ENCODE measurements around the gene ARL15. TPM values are rescaled to one million over a fixed set of nuclear protein-coding genes. Genes with fewer than 3 reads are reported as not detected.

The ARL15 gene
- total and polyA plus RNA-seq, 2 of the 4 experiments (the other 2 are of a cell fraction) = 7.3 to 19.2 TPM

GRCh38 chr5:54294097-54294667, 16.2 kb downstream of the ARL15 start:
- no peaks in the 10 kb centered on the region for H3K36me3 ChIP-seq (ENCODE audit: control insufficient read depth, insufficient read depth, low read length)
- in situ Hi-C loops (cut with MboI; ENCODE audit: low sequenced_read_pairs) = no loop called here
- no peak overlapping the region for H3K56ac ChIP-seq (ENCODE audit: extremely low read depth, insufficient read depth, low read length)
- no peak overlapping the region for H3K4ac ChIP-seq (ENCODE audit: low read depth, low read length)
- TF ChIP-seq RCOR1 (IDR thresholded peaks at IDR 0.05; ENCODE audit: insufficient replicate concordance, low read length) (no peak), NFE2L2 (IDR thresholded peaks at IDR 0.05; ENCODE audit: low read depth, low read length) (no peak), SMC3 (IDR thresholded peaks at IDR 0.05; ENCODE audit: low read depth, low read length) (no peak), MXI1 (IDR thresholded peaks at IDR 0.05; ENCODE audit: borderline replicate concordance, low read depth, low read length) (no peak), RAD21 (IDR thresholded peaks at IDR 0.05; ENCODE audit: low read length) (no peak), BHLHE40 (IDR thresholded peaks at IDR 0.05; ENCODE audit: low read depth, low read length) (no peak), CTCF (conservative IDR thresholded peaks at IDR 0.05; ENCODE audit: low read depth, low read length) (no peak), CHD1 (IDR thresholded peaks at IDR 0.05; ENCODE audit: low read depth, low read length) (no peak), RFX5 (IDR thresholded peaks at IDR 0.05; ENCODE audit: low read depth, low read length) (no peak), CEBPB (IDR thresholded peaks at IDR 0.05; ENCODE audit: low read depth, low read length) (no peak), FOS (IDR thresholded peaks at IDR 0.05; ENCODE audit: low read depth, low read length) (no peak), USF2 (IDR thresholded peaks at IDR 0.05; ENCODE audit: low read depth, low read length) (no peak), ELK1 (IDR thresholded peaks at IDR 0.05; ENCODE audit: borderline replicate concordance, low read depth, low read length) (no peak), POLR2A (IDR thresholded peaks at IDR 0.05; ENCODE audit: low read depth, low read length) (no peak), MAFK (IDR thresholded peaks at IDR 0.05; ENCODE audit: low read depth, low read length) (no peak)
- no peak overlapping the region for H3K27ac ChIP-seq (ENCODE audit: insufficient read depth, low read length)
- no peak overlapping the region for H2AFZ ChIP-seq (replicated peaks; ENCODE audit: low read length, poor library complexity)
- CTCF ChIA-PET = no interaction called here
- no CpG with 5 or more reads among the region's 5 CpGs for WGBS, 2 experiments (ENCODE audit: extremely low coverage in 2 of 2, insufficient read length in 1 of 2)
- no peaks in the 10 kb centered on the region for H3K27me3 ChIP-seq (ENCODE audit: control insufficient read depth, insufficient read depth, low read length)
- peaks cover 2% of the 10 kb centered on the region; the same call in 1 of the 2 replicates for H3K4me1 ChIP-seq (ENCODE audit: control insufficient read depth, insufficient read depth, low read length)
- H2AK5ac ChIP-seq (ENCODE audit: low read depth, low read length) = no peak overlapping the region
- no peak overlapping the region for H3K14ac ChIP-seq (replicated peaks; ENCODE audit: low read depth, low read length)
- no TSS peak for BruUV-seq (replicated peaks)
- H3K18ac ChIP-seq (ENCODE audit: low read depth, low read length) = no peak overlapping the region
- H2BK15ac ChIP-seq (ENCODE audit: low read depth, low read length) = no peak overlapping the region
- POLR2A ChIA-PET (ENCODE audit: unreplicated experiment) = no interaction called here
- no peak overlapping the region for H3K4me3 ChIP-seq (ENCODE audit: insufficient read depth, low read depth, low read length)
- peaks cover 3 to 11% of the 10 kb centered on the region in 2 experiments; a peak in 3 of 4 replicates for H3K79me1 ChIP-seq (ENCODE audit: low read depth in 1 of 2, low read length in 2 of 2)
- no peak overlapping the region for H2AK9ac ChIP-seq (replicated peaks; ENCODE audit: low read depth, low read length, poor library complexity)
- no peaks in the 10 kb centered on the region for H3K9me3 ChIP-seq (ENCODE audit: control insufficient read depth, insufficient read depth, low read length)
- H2BK20ac ChIP-seq (ENCODE audit: low read depth, low read length) = no peak overlapping the region
- no peak overlapping the region for H3K9ac ChIP-seq (ENCODE audit: low read depth, low read length)
- H4K20me1 ChIP-seq (ENCODE audit: insufficient read depth, low read length) = peaks cover 4% of the 10 kb centered on the region; the same call in 1 of the 2 replicates
- intact Hi-C loops (cut with micrococcal nuclease) = no loop called here
- no peak overlapping the region for H2BK120ac ChIP-seq (ENCODE audit: low read depth, low read length)
- ATAC-seq (ENCODE audit: low read depth) (no peak), DNase-seq (no peak)
- no peak overlapping the region for H4K8ac ChIP-seq (ENCODE audit: low read depth in 2 of 2, low read length in 2 of 2)
- dilution Hi-C loops (cut with HindIII; ENCODE audit: low sequenced_read_pairs, unreplicated experiment) = no loop called here
- peaks cover 11% of the 10 kb centered on the region for H3K9me1 ChIP-seq (ENCODE audit: insufficient read depth, low read length)
- H2BK5ac ChIP-seq (ENCODE audit: low read depth, low read length, poor library complexity, severe bottlenecking) = no peak overlapping the region
- no peak overlapping the region for H3K4me2 ChIP-seq (ENCODE audit: low read depth, low read length)
- no peak overlapping the region for H4K91ac ChIP-seq (ENCODE audit: insufficient read depth, low read depth, low read length)
- 0 out of 2 replicates have a peak overlapping the region, but pooled peaks have one; percentile 4 for H3K23ac ChIP-seq (ENCODE audit: low read depth, low read length)
- no peak overlapping the region for H4K5ac ChIP-seq (ENCODE audit: low read depth, low read length)
